Amniotic epithelial cell (primary cell): Measurements from ENCODE around the gene ANKRD49.

ENCODE experiments used
- DNase-seq: peaks from one replicate; pipeline ENCODE4 v3.0.0-alpha.2; 2010; ENCODE audit warnings: low read depth

ANKRD49 gene

DNA sequence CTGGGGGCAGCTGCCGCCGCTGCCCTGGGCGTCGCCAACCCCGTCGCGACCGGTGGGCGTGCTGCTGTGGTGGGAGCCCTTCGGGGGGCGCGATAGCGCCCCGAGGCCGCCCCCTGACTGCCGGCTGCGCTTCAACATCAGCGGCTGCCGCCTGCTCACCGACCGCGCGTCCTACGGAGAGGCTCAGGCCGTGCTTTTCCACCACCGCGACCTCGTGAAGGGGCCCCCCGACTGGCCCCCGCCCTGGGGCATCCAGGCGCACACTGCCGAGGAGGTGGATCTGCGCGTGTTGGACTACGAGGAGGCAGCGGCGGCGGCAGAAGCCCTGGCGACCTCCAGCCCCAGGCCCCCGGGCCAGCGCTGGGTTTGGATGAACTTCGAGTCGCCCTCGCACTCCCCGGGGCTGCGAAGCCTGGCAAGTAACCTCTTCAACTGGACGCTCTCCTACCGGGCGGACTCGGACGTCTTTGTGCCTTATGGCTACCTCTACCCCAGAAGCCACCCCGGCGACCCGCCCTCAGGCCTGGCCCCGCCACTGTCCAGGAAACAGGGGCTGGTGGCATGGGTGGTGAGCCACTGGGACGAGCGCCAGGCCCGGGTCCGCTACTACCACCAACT is 51.0 kb downstream of the ANKRD49 start:
- DNase-seq, result no peak

DNA sequence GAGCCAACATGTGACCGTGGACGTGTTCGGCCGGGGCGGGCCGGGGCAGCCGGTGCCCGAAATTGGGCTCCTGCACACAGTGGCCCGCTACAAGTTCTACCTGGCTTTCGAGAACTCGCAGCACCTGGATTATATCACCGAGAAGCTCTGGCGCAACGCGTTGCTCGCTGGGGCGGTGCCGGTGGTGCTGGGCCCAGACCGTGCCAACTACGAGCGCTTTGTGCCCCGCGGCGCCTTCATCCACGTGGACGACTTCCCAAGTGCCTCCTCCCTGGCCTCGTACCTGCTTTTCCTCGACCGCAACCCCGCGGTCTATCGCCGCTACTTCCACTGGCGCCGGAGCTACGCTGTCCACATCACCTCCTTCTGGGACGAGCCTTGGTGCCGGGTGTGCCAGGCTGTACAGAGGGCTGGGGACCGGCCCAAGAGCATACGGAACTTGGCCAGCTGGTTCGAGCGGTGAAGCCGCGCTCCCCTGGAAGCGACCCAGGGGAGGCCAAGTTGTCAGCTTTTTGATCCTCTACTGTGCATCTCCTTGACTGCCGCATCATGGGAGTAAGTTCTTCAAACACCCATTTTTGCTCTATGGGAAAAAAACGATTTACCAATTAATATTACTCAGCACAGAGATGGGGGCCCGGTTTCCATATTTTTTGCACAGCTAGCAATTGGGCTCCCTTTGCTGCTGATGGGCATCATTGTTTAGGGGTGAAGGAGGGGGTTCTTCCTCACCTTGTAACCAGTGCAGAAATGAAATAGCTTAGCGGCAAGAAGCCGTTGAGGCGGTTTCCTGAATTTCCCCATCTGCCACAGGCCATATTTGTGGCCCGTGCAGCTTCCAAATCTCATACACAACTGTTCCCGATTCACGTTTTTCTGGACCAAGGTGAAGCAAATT is 51.7 kb downstream of the ANKRD49 start:
- no peak for DNase-seq

DNA sequence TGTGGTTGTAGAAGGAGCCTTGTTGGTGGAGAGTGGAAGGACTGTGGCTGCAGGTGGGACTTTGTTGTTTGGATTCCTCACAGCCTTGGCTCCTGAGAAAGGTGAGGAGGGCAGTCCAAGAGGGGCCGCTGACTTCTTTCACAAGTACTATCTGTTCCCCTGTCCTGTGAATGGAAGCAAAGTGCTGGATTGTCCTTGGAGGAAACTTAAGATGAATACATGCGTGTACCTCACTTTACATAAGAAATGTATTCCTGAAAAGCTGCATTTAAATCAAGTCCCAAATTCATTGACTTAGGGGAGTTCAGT is 52.3 kb downstream of the ANKRD49 start:
- DNase-seq, result no peak

DNA sequence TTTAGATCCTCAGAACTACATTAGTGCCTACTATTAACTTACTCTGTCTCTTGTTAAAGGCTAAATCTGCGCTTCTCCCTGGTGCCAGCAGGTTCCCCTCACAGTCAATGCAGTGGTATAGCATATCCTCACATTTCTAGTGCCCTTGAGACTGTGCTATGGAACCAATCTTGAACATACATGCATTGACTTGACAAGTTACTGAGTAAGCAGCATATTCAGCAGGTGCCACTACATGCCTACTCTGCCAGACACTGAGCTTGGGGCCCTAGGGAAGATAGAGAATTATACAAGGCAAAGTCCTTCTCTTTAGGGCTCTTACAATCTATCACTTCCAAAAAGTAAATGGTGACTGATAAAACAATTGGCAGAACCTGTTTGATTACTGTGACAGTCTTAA is 53.1 kb downstream of the ANKRD49 start:
- no peak for DNase-seq

DNA sequence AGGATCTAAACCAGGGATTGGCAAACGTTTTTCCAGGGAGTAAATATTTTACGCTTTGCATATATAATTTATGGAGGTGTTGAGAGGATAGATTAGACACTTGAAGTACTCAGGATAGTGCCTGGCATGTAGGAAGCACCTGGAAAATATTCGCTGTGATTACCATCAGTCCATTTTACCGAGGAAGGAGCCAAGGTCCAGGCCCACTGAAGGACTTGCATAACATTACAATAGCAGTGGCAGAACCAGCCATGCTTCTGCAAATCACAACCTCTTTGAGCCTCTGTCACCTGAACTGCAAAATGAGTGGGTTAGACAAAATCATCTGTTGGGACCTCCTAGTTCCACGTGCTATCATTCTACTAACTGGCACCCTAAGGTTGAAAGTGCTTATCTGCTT is 55.4 kb downstream of the ANKRD49 start:
- DNase-seq, result no peak
